K562 (cell line): ENCODE data around the gene BRD3.

ENCODE experiments used
- FOS ChIP-seq: IDR thresholded peaks from 3 replicates; pipeline ENCODE4 v1.6.1; 2011; ENCODE audit not compliant: insufficient read length; ENCODE audit errors: extremely low read depth
- HDAC6 ChIP-seq: IDR thresholded peaks from 2 replicates; pipeline ENCODE4 v1.6.1; 2012; ENCODE audit warnings: low read depth, mild to moderate bottlenecking, control low read depth, inconsistent platforms, low read length, moderate library complexity
- JUND ChIP-seq, 2 experiments: IDR thresholded peaks; 2 replicates in 1 of 2; 3 replicates in 1 of 2; pipeline ENCODE4 v1.6.1; 2011; ENCODE audit warnings: borderline replicate concordance in 2 of 2, low read depth in 2 of 2, low read length in 2 of 2, improper control_type of control experiment in 1 of 2, missing biosample characterization in 1 of 2, missing genetic modification characterization in 1 of 2, missing genetic modification reagents in 1 of 2
- KDM4B ChIP-seq, 2 experiments: fragments of 450-650 bp in 1 of 2; sonication (generic) in 1 of 2; IDR thresholded peaks; 2 replicates each; pipeline ENCODE4 v1.6.1; 2016 to 2017; ENCODE audit warnings: borderline replicate concordance in 2 of 2, antibody characterized with exemption in 1 of 2, low read depth in 1 of 2, mild to moderate bottlenecking in 1 of 2
- MBD1 ChIP-seq: fragments of 250-450 bp; sonication (Bioruptor Pico); IDR thresholded peaks from 2 replicates; pipeline ENCODE4 v1.8.0; 2022; ENCODE audit warnings: inconsistent platforms
- MTF1 ChIP-seq: fragments of 250-450 bp; sonication (Bioruptor Pico); IDR thresholded peaks from 2 replicates; pipeline ENCODE4 v1.9.0; 2021; ENCODE audit warnings: moderate library complexity, mild to moderate bottlenecking, inconsistent platforms, borderline replicate concordance
- MXI1 ChIP-seq: IDR thresholded peaks from 2 replicates; pipeline ENCODE4 v1.6.1; 2011; ENCODE audit warnings: low read depth, mild to moderate bottlenecking, improper control_type of control experiment, low read length
- SMARCA4 ChIP-seq: fragments of 450-650 bp; IDR thresholded peaks from 2 replicates; pipeline ENCODE4 v1.6.1; 2016
- TGIF2 ChIP-seq: sonication (generic); formaldehyde crosslinking; IDR thresholded peaks from 2 replicates; pipeline ENCODE4 v1.8.1; 2022; ENCODE audit warnings: mild to moderate bottlenecking, missing genetic modification reagents, moderate library complexity
- THAP12 ChIP-seq: fragments of 250-450 bp; sonication (Bioruptor Pico); IDR thresholded peaks from 2 replicates; pipeline ENCODE4 v1.9.0; 2021; ENCODE audit warnings: mild to moderate bottlenecking, inconsistent platforms
- ZNF165 ChIP-seq: fragments of 250-450 bp; sonication (Bioruptor Pico); IDR thresholded peaks from 2 replicates; pipeline ENCODE4 v1.4.0; 2020; ENCODE audit warnings: borderline replicate concordance
- TF ChIP-seq, protein P1 (sequence below), 3 experiments: IDR thresholded peaks in 2 of 3; conservative IDR thresholded peaks in 1 of 3; 2 replicates each; pipeline ENCODE4 v1.5.1; 2011 to 2012; ENCODE audit warnings: low read length in 3 of 3, mild to moderate bottlenecking in 3 of 3, control low read depth in 2 of 3, improper control_type of control experiment in 1 of 3, inconsistent platforms in 1 of 3, low read depth in 1 of 3, mixed read lengths in 1 of 3, moderate library complexity in 1 of 3; ENCODE audit not compliant: insufficient read depth in 2 of 3
- TF ChIP-seq, protein P2 (sequence below), 3 experiments: fragments of 200-800 bp in 1 of 3; sonication (Bioruptor generic) in 1 of 3; sonication (generic) in 1 of 3; formaldehyde crosslinking in 1 of 3; IDR thresholded peaks; 2 replicates each; pipeline versions ENCODE4 v1.6.1 to v1.8.0; 2016 to 2022; ENCODE audit warnings: mild to moderate bottlenecking in 2 of 3, missing compliant biosample characterization in 2 of 3, missing genetic modification characterization in 2 of 3, missing genetic modification reagents in 1 of 3

- no peak for TF ChIP-seq TGIF2 (CRISPR knock-in tag)
- no peak for TF ChIP-seq MTF1 (CRISPR knock-in tag)
- TF ChIP-seq KDM4B (IDR thresholded peaks at IDR 0.05; ENCODE audit: borderline replicate concordance in 2 of 2, low read depth in 1 of 2) = no peak
- TF ChIP-seq, protein P1, sequence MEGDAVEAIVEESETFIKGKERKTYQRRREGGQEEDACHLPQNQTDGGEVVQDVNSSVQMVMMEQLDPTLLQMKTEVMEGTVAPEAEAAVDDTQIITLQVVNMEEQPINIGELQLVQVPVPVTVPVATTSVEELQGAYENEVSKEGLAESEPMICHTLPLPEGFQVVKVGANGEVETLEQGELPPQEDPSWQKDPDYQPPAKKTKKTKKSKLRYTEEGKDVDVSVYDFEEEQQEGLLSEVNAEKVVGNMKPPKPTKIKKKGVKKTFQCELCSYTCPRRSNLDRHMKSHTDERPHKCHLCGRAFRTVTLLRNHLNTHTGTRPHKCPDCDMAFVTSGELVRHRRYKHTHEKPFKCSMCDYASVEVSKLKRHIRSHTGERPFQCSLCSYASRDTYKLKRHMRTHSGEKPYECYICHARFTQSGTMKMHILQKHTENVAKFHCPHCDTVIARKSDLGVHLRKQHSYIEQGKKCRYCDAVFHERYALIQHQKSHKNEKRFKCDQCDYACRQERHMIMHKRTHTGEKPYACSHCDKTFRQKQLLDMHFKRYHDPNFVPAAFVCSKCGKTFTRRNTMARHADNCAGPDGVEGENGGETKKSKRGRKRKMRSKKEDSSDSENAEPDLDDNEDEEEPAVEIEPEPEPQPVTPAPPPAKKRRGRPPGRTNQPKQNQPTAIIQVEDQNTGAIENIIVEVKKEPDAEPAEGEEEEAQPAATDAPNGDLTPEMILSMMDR (IDR thresholded peaks at IDR 0.05 in 2 of 3, conservative IDR thresholded peaks at IDR 0.05 in 1 of 3; ENCODE audit: insufficient read depth in 2 of 3, low read depth in 1 of 3, low read length in 3 of 3) = no peak
- no peak for TF ChIP-seq ZNF165 (CRISPR knock-in tag)
- no peak for TF ChIP-seq JUND (IDR thresholded peaks at IDR 0.05; ENCODE audit: borderline replicate concordance, low read depth, low read length)
- TF ChIP-seq JUND (tag; IDR thresholded peaks at IDR 0.05; ENCODE audit: borderline replicate concordance, low read depth, low read length) = no peak
- TF ChIP-seq SMARCA4 = no peak
- TF ChIP-seq HDAC6 = no peak
- TF ChIP-seq, protein P2, sequence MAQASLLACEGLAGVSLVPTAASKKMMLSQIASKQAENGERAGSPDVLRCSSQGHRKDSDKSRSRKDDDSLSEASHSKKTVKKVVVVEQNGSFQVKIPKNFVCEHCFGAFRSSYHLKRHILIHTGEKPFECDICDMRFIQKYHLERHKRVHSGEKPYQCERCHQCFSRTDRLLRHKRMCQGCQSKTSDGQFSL (CRISPR knock-in tag; IDR thresholded peaks at IDR 0.05) = no peak
- TF ChIP-seq, protein P2 (tag; IDR thresholded peaks at IDR 0.05) = no peak
- no peak for TF ChIP-seq MXI1
- TF ChIP-seq MBD1 (CRISPR knock-in tag) = no peak
- TF ChIP-seq FOS = no peak
- TF ChIP-seq THAP12 = no peak
Measured at GRCh38 chr9:134037641-134038040, 30.2 kb downstream of the BRD3 start.
